HG03571 (cell line): Measurements from ENCODE around the gene TAF6.

Experiments
- ATAC-seq: cut with Tn5 transposase; IDR thresholded peaks from one replicate; pipeline ENCODE4 v1.9.1; 2021; ENCODE audit not compliant: unreplicated experiment

TAF6 gene

DNA sequence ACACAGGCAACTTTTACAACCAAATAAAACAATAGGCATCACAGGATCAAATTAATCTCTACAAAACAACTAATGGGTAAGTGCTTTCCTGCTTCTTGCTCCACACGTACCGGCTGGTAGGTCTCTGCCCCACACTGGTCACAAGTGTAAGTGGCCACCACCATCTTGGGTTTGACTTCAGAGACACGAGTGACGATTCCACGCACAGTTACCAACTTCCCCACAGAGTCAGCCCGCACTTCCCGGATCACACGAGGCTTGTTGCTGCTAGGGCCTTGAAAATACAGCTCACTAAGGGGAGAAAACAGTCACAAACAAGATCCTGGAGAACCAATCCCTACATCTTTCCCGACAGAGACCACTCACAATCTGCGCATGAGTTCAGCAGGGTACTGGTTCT lies 20.2 kb downstream of the TAF6 start:
- no peak for ATAC-seq

DNA sequence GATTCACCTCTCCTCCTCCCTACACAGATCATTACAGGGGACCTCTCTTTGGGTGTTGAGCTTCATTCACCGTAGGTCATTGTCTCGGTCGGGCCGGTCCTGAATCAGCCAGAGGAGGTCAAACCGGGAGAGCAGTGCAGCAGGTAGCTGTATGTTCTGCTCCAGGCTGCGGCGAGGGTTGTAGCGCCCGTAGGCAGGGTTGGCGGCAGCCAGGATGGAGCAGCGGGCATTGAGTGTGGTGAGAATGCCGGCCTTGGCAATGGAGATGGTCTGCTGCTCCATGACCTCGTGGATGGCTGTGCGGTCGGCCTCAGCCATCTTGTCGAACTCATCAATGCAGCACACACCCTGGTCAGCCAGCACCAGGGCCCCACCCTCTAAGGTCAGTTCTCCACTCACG lies 23.5 kb downstream of the TAF6 start:
- no peak for ATAC-seq

DNA sequence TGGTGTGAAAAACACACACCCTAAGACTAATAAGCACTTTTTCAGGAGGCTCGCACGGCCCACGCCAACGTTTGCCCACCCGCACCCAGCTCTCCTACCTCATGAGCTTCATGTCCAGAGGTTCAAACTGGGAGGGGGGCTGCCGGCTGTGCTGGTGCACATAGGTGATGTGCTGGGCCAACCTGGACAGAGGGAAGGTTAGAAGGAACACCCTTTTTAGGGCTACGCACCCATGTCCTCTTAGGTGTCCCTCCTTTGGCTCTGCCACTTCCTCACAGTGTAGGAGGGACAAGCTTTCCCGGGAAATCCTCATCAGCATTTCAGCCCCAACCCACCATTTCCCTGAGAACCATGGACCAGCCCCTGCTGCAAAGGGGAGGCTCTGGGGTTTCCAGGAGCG lies 23.9 kb downstream of the TAF6 start:
- ATAC-seq: no peak

DNA sequence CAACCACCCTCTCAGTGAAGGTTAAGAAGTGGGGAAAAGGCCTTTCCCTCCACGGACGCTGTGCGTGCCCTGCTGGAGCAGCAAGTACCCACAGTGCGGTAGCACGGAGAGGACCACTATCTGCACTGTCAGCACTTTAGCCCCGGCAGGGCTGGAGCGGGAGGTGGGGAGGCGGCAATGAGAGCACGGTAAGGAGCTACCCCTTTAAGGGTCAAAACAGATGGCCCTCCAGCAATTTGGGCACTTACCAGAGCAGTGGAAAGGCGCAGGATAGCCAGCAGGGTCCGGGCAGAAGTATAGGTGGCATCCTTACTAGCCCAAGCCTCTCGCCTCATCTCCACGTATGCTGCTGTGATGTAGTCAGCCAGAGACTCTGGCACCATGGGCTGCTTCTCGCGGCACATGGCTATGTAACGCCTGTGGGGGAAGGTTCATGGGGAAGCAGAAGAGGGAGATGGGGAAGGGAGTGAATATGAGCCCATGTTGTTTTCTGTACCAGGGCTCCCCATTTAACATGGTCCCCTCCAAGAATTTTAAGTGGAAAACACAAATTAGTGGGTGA lies 25.2 kb downstream of the TAF6 start:
- ATAC-seq: no peak

DNA sequence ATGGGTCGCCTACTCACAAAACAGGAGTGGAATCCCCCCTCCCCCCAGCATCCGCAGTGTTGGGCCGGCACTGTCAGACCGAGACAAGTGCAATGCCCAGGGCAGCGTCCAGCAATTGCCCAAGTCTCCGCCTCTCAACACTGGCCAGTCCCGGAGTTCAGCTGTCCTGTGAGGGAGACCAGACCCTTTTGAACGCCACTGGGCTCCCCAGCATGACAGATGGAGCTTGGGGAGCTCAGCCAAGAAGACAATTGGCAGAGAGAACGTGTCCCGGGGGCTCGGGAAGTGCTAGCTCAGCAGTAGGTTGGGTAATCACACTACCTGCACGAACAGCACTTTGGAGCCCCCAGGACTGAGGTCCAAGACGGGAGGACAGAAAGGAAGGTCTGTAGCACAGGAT lies 25.7 kb downstream of the TAF6 start:
- ATAC-seq: no peak

DNA sequence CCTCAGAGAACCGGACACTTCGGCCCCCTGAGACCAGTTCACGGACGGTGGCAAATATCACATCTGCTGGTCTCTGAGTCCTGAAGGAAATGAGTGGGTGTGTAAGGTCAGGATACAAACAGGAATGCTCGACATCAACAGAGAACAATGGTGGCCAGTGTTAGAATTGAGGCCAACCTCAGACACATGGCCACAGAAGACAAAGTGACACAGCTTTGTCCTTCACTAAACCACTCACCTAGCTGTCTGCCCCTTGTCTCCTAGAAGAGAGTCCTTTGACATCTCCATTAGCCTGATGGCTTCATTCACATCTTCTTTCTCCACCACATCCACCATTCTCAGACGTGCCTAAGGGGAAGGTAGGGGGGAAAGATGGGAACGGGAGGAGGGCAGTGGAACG lies 26.1 kb downstream of the TAF6 start:
- ATAC-seq: no peak

DNA sequence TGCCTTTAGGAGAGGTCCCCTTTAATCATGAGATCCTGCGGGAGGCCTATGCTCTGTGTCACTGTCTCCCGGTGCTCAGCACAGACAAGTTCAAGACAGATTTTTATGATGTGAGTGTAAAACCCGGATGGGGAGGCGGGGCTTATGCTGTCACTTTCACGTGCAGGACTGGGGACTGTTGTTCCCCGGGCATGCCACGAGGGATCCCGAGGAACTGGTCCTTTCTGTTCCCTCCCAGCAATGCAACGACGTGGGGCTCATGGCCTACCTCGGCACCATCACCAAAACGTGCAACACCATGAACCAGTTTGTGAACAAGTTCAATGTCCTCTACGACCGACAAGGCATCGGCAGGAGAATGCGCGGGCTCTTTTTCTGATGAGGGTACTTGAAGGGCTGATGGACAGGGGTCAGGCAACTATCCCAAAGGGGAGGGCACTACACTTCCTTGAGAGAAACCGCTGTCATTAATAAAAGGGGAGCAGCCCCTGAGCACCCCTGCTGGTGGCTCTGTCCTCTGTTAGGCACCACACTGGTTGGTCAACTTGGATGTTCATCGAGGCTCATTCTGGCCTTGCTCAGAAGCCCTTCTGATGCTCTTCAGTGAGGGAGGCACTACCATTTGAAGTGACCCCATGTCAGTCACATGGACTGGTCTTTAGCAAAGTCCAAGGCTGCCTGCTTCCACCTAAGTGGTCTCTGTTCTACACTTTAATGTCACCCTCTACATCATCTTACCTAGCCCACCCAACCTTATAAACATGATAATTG lies 27.6 kb downstream of the TAF6 start:
- no peak for ATAC-seq

DNA sequence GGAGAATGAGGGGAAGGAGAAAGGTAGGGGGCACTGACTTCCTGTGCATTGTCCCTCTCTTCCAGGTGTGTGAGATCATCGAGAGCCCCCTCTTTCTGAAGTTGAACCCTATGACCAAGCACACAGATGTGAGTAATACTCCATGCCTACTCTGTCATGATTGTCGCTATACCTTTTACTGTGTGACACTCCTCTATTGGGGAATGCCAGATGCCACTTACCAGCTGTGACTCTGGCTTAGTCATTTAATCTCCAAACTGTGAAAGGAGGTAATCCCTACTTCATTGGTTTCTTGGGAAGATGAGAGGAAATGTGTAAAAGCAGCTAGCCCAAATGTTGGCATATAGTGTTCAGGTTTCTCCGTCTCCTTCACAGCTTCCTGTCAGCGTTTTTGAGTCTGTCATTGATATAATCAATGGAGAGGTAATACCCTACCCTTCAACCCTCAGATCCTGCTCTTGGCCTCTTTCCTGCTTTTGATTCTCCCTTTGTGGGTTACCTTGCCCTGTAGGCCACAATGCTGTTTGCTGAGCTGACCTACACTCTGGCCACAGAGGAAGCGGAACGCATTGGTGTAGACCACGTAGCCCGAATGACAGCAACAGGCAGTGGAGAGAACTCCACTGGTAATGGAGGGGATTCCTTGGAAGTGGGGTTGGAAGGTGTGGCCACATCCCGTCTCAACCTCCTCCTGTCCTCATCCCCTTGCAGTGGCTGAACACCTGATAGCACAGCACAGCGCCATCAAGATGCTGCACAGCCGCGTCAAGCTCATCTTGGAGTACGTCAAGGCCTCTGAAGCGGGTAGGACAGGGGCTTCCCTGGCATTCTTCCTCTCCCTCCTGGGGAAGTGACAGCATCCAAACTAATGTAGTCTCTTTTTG lies 28.4 kb downstream of the TAF6 start:
- no peak for ATAC-seq

DNA sequence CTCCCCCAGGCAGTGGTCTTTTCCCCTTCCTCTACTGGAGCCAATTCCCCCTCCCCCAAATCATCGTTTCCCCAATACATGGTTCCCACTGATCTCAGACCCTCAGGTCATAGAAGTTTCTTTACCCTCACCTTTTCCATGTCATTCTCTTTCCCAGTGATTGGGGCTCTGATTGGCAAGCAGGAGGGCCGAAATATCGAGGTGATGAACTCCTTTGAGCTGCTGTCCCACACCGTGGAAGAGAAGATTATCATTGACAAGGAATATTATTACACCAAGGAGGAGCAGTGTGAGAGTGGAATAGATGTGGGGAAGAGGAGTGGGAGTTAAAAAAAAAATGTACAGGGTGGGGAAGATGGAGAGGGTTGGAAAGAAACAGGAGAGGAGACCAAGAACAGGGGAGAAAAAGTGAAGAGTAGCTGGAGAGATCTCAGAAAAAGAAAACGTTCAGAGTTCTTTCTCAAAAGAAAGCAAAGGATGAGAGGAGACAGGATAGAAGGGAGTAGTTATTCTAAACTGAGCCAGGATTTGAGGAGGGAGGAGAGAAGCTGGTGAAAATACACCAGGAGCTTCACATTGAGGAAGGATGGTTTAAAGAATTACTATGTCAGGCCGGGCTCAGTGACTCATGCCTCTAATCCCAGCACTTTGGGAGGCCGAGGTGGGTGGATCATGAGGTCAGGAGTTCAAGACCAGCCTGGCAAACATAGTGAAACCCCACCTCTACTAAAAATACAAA lies 29.5 kb downstream of the TAF6 start:
- no peak for ATAC-seq

DNA sequence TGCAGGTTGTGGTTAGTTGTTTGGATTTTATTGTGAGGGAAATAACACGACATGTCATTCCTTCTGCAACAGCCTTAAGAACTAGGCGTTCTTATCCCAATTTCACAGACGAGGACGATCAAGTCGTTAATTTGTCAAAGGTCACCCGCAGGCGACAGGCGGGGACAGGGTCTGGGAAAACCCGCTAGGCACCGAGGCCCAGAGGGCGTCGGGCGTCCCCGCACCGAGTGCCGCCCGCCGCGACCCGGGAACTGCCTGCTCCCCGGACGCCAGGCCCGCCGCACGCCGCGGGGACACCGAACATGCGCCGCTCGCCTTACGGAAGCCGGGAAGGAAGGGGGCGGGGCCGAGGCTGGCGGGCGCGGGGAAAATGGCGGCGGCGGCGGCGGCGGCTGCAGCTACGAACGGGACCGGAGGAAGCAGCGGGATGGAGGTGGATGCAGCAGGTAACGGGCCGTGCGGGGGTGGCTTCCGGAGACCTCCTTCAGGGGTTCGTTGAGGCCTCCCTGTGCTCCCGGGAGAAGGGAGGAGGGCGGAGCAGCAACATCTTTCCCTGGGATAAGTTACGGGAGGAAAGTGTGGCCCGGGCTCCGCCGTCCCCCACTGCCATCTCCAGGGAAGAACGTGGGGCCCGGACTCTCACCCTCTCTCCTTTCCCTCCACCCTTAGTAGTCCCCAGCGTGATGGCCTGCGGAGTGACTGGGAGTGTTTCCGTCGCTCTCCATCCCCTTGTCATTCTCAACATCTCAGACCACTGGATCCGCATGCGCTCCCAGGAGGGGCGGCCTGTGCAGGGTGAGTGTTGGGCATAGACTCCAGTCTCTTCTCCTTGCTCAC lies 30.3 kb downstream of the TAF6 start, which contains the start of gene COPS6:
COPS6 (plus strand) TSS at position 349 of the 837 bp plus-strand sequence; CDS start at position 371, 22 bp downstream.
- ATAC-seq: peak; percentile 43

DNA sequence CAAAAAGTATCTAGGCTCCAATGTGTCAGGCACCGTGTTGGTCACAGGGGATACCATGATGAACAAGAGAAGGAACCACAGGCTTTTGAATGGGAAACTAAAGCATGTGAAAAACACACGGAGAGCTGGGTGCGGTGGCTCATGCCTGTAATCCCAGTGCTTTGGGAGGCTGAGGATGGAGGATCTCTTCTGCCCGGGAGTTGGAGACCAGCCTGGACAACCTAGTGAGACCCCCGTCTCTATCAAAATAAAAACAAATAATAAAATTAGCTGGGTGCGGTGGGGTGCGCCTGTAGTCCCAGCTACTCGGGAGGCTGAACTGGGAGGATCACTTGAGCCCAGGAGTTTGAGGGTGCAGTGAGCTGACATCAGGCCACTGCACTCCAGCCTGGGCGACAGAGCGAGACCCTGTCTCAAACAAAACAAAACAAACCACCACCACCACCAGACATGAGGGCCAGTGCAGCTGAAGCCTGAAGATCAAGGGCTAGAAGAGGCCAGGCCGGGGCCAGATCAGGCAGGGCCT lies 31.0 kb downstream of the TAF6 start:
- ATAC-seq: no peak

DNA sequence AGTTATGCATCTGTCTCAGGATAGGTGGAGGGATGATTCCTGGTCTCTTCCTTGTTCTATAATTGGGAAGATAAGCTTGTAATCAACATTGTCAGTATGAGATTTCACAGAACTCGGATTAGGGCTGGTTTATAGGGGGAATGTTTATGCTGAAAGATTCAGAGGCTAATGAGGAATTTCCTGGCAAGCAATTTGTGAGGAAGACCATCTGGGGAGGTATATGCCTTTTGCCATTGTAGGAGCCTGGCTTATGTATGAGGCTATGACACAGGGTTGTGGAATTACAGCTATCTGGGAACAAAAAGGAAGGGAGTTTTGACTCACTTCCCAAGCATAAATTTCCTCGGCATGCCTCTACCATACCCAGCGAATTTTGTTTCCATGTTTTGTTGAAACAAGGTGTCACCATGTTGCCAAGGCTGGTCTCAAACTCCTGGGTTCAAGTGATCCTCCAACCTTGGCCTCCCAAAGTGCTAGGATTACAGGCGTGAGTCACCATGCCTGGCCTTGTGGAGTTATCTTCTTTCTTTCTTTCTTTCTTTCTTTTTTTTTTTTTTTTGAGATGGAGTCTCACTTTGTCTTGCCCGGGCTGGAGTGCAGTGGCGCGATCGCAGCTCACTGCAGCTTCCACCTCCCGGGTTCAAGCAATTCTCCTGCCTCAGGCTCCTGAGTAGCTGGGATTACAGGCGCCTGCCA lies 32.0 kb downstream of the TAF6 start:
- ATAC-seq: no peak

DNA sequence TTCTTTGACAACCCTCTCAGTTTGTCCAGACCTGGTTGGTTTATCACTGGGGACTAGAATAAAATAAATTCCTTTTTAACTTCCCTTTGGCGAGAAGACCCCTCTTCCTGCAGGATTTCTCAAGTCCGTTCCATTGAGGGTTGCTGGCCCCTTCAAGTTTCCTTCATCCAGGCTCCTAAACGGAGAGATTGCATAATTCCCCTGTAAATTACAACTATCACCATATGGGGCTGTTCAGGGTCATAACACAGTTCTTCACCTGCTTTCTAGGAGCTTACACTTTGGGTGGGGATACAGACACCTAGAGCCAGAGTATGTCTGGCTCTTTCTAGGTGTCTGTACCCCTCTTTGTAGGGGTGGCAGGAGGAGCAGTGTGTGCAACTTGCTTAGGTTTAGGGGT lies 33.6 kb downstream of the TAF6 start:
- no peak for ATAC-seq

DNA sequence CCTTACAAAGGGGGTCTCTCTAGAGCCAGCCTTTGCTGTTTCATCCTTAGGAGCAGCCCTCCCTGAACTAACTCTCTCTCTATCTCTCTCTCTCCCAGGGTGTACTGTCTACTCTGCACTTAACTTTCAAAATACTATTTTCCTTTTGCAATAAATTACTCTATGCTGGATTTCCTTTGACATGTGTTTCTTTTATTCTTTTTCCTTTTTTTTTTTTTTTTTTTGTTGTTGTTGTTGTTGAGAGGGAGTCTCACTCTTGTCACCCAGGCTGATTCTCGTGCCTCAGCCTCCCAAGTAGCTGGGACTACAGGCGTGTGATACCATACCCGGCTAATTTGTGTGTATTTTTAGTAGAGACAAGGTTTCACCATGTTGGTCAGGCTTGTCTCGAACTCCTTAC lies 36.2 kb downstream of the TAF6 start:
- ATAC-seq: no peak

DNA sequence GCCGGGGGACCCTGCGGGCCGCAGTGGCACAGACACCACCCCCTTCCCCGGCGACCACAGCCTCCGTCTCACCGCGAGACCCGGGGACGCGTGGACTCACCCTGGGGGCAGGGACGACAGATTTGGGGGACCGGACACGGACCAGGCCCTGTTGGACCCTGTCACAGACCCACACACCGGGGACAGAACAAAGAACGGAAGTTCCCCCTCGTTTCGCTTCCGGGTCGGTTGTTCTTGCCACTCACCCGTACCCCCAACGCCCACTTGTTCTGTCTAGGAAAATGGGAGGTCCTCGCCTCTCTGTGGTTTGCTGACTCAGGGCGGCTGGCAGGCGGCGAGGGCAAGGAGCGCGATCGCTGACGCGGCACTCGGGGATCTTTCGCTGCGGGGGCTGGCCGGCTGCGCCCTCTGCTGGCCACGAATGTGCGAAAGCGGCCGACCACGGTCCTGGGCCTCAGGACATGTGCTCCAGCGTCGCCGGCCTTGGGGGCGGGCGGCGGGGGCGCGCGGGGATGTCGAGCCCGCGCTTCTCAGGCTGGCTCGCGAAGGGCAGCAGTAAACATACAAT lies 37.5 kb downstream of the TAF6 start, which contains the start of gene ZNF3:
ZNF3 (minus strand) TSS at position 189 of the 568 bp plus-strand sequence. CDS start 4,366 bp downstream, outside the sequence.
- peak; percentile 72 for ATAC-seq

DNA sequence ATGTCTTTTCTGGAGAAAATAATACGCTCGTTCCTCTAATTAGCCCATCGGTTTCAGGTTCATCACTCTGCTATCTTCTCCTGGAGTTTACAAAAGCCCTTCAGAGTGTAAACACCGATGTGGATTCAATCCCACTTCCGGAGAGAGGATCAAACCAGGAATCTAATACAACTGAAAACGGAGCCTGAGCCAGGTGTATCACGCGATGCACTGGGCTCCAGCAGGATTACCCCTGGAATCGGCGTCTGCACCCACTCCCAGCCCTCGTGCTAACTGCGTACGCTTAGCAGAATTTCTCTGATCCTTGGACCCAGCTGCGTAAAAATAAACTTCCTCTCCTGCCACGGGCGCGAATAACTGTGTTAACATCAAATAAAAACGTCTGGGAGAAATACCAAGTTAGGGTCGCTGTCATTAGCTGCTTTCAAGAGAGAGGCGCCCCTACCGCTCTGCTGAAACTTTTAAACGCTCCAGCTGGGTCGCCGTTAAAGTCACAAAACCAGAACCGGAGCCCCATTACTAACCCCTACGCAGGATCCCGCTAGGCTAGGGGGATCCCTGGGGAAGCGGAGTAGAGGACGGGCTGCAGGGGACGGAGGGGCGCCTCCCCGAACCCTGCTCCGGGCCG lies 38.1 kb downstream of the TAF6 start:
- ATAC-seq: no peak

DNA sequence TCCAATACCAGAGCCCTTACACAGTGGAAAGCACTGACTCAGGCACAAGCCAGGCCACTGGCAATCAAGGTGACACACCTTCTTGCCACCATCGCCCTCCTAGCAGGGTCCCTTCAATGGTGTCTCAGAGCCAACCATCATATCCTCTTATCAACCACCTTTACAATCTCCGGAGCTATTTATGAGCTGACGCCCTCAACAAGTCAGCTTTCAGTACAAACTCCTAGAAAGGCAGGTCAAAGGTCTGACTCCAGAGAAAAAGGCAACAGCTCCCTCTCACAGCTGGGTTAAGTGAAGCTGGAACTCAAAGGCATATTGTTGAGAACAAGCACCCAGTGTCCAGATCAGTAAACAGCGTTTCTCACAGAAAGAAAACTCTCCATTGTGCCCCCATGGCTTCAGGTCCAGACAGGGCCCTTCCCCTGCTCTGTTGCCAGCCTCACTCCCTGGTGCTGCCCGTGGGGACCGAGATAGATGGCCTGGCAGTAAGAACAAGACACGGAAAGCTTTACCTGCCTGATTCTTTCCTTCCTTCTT lies 40.1 kb downstream of the TAF6 start:
- ATAC-seq: no peak

DNA sequence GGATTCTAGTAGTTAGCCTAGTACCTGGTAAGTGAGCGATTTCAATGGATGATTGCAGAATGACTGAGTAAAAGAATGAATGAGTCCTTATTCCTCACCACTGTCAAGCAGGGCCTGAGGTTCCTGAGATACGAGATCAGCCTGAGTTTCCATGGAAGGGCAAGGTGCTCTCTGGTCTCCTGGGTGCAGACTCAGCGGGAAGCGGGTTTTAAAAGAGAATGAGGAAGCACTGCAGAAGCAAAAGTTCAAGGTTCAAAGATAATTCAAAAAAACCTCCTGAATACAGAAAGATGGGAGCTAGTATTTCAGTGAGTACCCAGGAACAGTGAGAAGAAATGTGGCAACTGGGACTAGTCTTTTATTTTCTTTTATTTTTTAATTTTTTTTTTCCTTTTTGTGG lies 42.0 kb downstream of the TAF6 start:
- ATAC-seq: no peak
